LNCaP clone FGC (cell line): Measurements from ENCODE around the gene ERGIC1.

Source experiments
- DNase-seq: peaks from one replicate; pipeline ENCODE4 v3.0.0-alpha.2; 2011; ENCODE audit warnings: low read depth
- H3K4me3 ChIP-seq: 2 replicates; pipeline ENCODE4 v1.5.1; 2011; ENCODE audit warnings: mild to moderate bottlenecking, low read depth, low read length, control low read depth
- CTCF ChIP-seq: IDR thresholded peaks from 2 replicates; pipeline ENCODE4 v1.5.1; 2012; ENCODE audit warnings: mild to moderate bottlenecking; ENCODE audit not compliant: control insufficient read depth, insufficient read depth; ENCODE audit errors: extremely low read depth

ERGIC1 gene

GRCh38 chr5:172835994-172836356 lies 1.9 kb downstream of the ERGIC1 start:
- no peak for TF ChIP-seq CTCF
- no peak for DNase-seq
- H3K4me3 ChIP-seq, result peak overlapping the region; percentile 95

- TF ChIP-seq CTCF, result no peak
- peak overlapping the region; percentile 95 for H3K4me3 ChIP-seq
- peak; percentile 99 for DNase-seq
Measured at GRCh38 chr5:172837640-172838039, 3.6 kb downstream of the ERGIC1 start.

- DNase-seq, result no peak
- TF ChIP-seq CTCF, result no peak
- peak overlapping the region; percentile 38 for H3K4me3 ChIP-seq
Measured at GRCh38 chr5:172838151-172838875, 4.3 kb downstream of the ERGIC1 start.

- peak; percentile 66 for DNase-seq
- peak; percentile 17; the same call in 1 of the 2 replicates for TF ChIP-seq CTCF
- H3K4me3 ChIP-seq, result peak overlapping the region; percentile 24
Measured at GRCh38 chr5:172839669-172840431, 5.8 kb downstream of the ERGIC1 start.

- H3K4me3 ChIP-seq, result no peak overlapping the region
- TF ChIP-seq CTCF, result no peak
- no peak for DNase-seq
Measured at GRCh38 chr5:172840432-172841154, 6.5 kb downstream of the ERGIC1 start.

- no peak for DNase-seq
- no peak overlapping the region for H3K4me3 ChIP-seq
- no peak for TF ChIP-seq CTCF
Measured at GRCh38 chr5:172841256-172841655, 7.2 kb downstream of the ERGIC1 start.
